ENCODE results near the gene PFKM. TPM values are rescaled to one million over a fixed set of nuclear protein-coding genes. Genes with fewer than 3 reads are reported as not detected.

Gene PFKM
- total and polyA plus RNA-seq, 9 donors: 43.0 to 133 (median 81.1) TPM

DNA sequence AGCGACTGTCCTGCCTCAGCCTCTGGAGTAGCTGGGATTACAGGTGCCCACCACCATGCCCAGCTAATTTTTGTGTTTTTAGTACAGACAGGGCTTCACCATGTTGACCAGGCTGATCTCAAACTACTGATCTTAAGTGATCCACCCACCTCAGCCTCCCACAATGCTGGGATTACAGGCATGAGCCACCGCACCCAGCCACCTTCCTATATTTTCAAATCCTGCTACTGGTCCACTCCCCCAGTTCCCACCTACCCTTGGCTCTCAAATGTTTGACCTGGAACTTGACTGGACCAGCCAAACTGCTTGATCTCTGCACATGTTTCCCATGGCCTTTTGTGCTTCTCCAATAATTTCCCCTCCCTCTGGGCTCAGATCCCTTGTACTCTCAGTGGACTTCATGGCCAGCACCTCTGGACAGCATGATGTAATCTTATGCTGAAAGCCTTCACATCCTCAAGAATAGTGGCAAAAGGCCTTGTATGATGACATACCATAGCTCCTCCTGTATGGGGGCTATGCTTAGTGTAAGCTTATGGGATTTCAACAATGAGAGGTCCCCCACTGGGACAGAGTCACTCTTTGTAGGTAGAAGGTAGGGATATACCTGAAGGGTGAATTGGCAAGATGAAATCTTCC lies 61.8 kb downstream of the PFKM start:
- H3K27me3 ChIP-seq: no peaks in the 10 kb centered on the region
- DNase-seq: no peak
- 86 to 87% (median 86%) methylated on average over 2 of the region's 2 CpGs for WGBS, 3 donors
- no peak overlapping the region for H3K4me3 ChIP-seq
- no peaks in the 10 kb centered on the region for H3K36me3 ChIP-seq
- no peak overlapping the region for H3K27ac ChIP-seq
- intact Hi-C loops (cut with DNase I): loop anchor here in 2 of 4 donors (10.0 kb wide), 3 partner anchors 164 to 444 kb away; no protein-coding TSS in a partner anchor
- TF ChIP-seq POLR2A (IDR thresholded peaks at IDR 0.05) (no peak), EP300 (IDR thresholded peaks at IDR 0.05) (no peak)
- TF ChIP-seq, protein P1, sequence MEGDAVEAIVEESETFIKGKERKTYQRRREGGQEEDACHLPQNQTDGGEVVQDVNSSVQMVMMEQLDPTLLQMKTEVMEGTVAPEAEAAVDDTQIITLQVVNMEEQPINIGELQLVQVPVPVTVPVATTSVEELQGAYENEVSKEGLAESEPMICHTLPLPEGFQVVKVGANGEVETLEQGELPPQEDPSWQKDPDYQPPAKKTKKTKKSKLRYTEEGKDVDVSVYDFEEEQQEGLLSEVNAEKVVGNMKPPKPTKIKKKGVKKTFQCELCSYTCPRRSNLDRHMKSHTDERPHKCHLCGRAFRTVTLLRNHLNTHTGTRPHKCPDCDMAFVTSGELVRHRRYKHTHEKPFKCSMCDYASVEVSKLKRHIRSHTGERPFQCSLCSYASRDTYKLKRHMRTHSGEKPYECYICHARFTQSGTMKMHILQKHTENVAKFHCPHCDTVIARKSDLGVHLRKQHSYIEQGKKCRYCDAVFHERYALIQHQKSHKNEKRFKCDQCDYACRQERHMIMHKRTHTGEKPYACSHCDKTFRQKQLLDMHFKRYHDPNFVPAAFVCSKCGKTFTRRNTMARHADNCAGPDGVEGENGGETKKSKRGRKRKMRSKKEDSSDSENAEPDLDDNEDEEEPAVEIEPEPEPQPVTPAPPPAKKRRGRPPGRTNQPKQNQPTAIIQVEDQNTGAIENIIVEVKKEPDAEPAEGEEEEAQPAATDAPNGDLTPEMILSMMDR (IDR thresholded peaks at IDR 0.05): no peak
- H3K4me1 ChIP-seq (ENCODE audit: insufficient read depth): peaks cover 8% of the 10 kb centered on the region
- H3K9me3 ChIP-seq: no peaks in the 10 kb centered on the region

DNA sequence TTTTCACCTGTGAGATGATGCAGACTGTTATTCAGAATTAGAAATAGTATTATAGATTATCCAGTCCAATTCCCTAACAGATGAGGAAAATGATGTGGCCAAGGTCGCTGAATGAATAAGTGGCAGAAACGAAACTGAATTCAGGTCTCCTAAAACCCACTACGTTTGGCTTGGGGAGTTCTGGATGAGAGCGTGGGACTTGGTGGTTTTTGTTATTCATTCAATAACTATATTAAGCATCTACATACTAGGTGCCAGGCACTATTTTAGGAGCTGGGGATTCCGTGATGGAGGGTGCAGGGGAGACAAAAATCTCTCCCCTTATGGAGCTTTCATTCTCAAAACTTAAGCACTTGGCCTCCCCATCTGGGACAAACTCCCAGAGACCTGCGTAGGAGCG lies 63.5 kb downstream of the PFKM start:
- 2 to 4% (median 3%) methylated on average over 7 of the region's 7 CpGs for WGBS, 3 donors
- no peak for DNase-seq
- Histone ChIP-seq H3K36me3 (no peaks in the 10 kb centered on the region), H3K9me3 (no peaks in the 10 kb centered on the region), H3K4me1 (ENCODE audit: insufficient read depth) (peaks cover 8% of the 10 kb centered on the region), H3K4me3 (peak overlapping the region; percentile 62), H3K27me3 (no peaks in the 10 kb centered on the region), H3K27ac (no peak overlapping the region)
- TF ChIP-seq POLR2A (IDR thresholded peaks at IDR 0.05) (no peak), EP300 (IDR thresholded peaks at IDR 0.05) (no peak)
- TF ChIP-seq, protein P1 (IDR thresholded peaks at IDR 0.05): no peak
- intact Hi-C loops (cut with DNase I): loop anchor here in 2 of 4 donors (10.0 kb wide), 3 partner anchors 162 to 442 kb away; no protein-coding TSS in a partner anchor

DNA sequence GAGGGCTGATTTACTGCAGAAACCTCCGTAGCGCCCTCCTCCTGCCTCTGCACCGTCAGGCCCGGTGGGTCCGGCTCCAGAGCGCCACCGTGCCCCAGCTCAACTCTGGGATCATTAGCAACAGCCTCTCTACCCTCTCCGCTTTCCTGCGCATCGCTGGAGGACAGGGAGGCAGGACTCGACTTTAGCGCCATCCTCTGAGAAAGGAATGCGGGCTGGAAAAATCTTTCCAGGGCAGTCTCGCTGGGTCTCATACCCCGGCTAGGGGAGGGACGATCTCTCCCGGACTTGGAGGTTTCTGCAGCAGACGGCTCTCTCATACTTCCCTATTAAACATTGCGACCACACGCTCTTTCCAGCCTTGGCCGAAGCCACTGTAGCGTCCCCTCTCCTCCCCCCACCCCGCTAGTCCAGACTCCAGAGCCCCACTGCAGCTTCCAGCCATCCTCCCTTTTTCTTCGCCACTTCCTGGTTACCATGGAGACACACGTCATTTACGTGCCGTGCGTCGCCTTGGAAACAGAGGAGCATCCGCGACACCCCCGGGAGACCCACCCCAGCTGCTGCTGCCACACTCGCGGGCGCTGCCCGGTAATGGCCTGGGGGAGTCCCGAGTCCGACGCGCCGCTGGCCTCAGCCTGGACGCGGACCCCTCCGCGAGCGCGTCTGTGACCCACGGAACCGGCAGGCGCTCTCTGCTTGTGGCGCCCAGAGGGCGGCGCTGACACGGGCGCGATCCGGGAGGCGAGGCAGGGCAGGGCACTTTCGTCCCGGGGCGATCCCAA lies 64.1 kb downstream of the PFKM start, which contains the start of gene CCDC184:
TSS of gene CCDC184 (plus strand) at position 554 of the 785 bp plus-strand sequence. CDS start 479 bp downstream, outside the sequence.
- peak within 1 kb of the TSS; percentile 62 for H3K4me3 ChIP-seq
- DNase-seq: peak; percentile 67 to 75 (median 74)
- no peaks in the 10 kb centered on the region for H3K36me3 ChIP-seq
- intact Hi-C loops (cut with DNase I): loop anchor here in 2 of 4 donors (10.0 kb wide), 3 partner anchors 162 to 442 kb away; no protein-coding TSS in a partner anchor
- WGBS, 3 donors: 0 to 1% (median 1%) methylated on average over 37 to 61 of the region's 61 CpGs
- no peaks in the 10 kb centered on the region for H3K9me3 ChIP-seq
- no peaks in the 10 kb centered on the region for H3K27me3 ChIP-seq
- H3K27ac ChIP-seq: no peak within 1 kb of the TSS
- peak; percentile 33 for TF ChIP-seq POLR2A (IDR thresholded peaks at IDR 0.05)
- TF ChIP-seq, protein P1 (IDR thresholded peaks at IDR 0.05): peak in 2 of 3 donors; percentile 38 to 58
- no peak for TF ChIP-seq EP300 (IDR thresholded peaks at IDR 0.05)
- peaks cover 8% of the 10 kb centered on the region for H3K4me1 ChIP-seq (ENCODE audit: insufficient read depth)

DNA sequence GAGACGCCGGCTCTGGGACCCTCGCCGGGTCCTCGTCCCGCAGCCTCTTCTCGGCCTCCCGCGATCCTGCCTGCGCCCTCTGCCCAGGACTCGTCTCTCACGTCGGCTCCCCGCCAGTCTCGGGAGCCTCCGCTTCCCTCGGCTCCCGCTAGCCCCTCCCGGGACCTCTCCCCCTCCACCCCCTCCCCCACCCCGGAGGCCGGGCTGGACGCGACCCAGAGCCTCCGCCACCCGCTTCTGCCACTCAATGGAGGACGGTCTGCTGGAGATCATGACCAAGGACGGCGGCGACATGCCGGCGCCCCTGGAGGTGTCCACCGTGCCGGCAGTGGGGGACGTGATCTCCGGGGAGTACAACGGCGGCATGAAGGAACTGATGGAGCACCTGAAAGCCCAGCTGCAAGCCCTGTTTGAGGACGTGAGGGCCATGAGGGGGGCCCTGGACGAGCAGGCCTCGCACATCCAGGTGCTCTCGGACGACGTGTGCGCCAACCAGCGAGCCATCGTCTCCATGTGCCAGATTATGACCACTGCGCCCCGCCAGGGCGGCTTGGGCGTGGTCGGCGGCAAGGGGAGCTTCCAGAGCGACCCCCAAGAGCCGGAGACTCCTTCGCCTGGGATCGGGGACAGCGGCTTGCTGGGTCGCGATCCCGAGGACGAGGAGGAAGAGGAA lies 64.8 kb downstream of the PFKM start:
- 1 to 3% (median 1%) methylated on average over 45 to 61 of the region's 61 CpGs for WGBS, 3 donors
- peak in 4 of 5 donors; percentile 37 to 45 (median 42) for DNase-seq
- H3K4me1 ChIP-seq (ENCODE audit: insufficient read depth): peaks cover 8% of the 10 kb centered on the region
- TF ChIP-seq, protein P1 (IDR thresholded peaks at IDR 0.05): no peak
- TF ChIP-seq EP300 (IDR thresholded peaks at IDR 0.05): no peak
- no peak for TF ChIP-seq POLR2A (IDR thresholded peaks at IDR 0.05)
- peak overlapping the region; percentile 62 for H3K4me3 ChIP-seq
- no peaks in the 10 kb centered on the region for H3K36me3 ChIP-seq
- H3K27ac ChIP-seq: no peak overlapping the region
- intact Hi-C loops (cut with DNase I): loop anchor here in 2 of 4 donors (10.0 kb wide), 3 partner anchors 161 to 441 kb away; no protein-coding TSS in a partner anchor
- no peaks in the 10 kb centered on the region for H3K9me3 ChIP-seq
- H3K27me3 ChIP-seq: no peaks in the 10 kb centered on the region

Data from ovary (tissue), 9 donors.